Esophagus mucosa (tissue), 1 donor: ENCODE measurements around the gene SULT1C2. TPM values are rescaled to one million over a fixed set of nuclear protein-coding genes. Genes with fewer than 3 reads are reported as not detected.
"Not testable (repeated sequence)": the region's sequence is repeated elsewhere in the genome, so short reads cannot be mapped to it uniquely, and the experiment has no call there.

Source experiments
- ATAC-seq: fragments of 200-7000 bp; cut with Tn5 transposase; one replicate; pipeline ENCODE4 v1.9.1; 2020
- total RNA-seq: library from RNA; stranded (reverse); gene quantifications from one replicate; pipeline ENCODE4 v1.2.4, GENCODE V29; 2023
- donor health status: DM: yes; HTN: yes; CAD: no.

Gene SULT1C2
- total RNA-seq, 1 donor from 2014 or later = not detected

DNA sequence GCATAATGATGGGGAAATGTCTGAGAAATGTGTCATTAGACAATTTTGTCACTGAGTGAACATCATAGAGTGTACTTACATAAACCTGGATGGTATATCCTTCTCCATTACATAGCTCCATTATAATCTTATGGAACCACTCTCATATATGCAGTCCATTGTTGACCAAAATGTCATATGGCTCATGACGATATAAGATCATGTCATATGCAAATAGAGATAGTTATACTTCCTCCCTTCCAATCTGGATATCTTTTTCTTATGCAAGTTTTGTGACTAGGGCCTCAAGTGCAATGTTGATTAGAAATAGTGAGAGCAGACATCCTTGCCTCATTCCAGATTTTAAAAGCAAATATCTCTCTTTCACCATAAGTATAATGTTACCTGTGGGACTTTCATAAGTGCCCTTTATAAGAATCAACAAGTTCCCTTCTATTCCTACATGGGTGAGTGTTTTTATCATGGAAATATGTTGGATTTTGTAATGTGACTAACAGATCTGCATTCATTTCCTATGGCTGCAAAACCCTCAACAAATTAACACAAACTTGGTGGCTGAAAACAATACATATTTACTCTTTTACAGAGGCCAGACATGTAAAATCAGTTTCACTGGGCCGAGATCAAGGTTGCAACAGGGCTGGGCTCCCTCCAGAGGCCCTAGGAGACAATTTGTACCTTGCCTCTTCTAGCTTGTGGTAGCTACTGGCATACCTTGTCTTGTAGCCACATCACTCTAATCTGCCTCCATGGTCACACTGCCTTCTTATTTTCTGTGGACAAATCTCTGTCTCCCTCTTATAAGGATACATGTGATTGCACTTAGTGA lies 67.4 kb downstream of the SULT1C2 start:
- ATAC-seq = no peak

DNA sequence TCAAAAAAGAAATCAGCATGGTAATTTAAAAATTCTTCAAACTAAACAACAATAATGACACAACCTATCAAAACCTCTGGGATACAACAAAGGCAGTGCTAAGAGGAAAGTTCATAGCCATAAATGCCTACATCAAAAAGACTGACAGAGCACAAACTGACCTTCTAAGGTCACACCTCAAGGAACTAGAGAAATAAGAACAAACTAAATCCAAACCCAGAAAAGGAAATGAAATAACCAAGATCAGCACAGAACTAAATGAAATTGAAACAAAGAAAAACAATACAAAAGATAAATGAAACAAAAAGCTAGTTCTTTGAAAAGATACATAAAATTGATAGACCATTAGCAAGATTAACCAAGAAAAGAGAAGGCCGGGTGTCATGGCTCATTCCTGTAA lies 70.6 kb downstream of the SULT1C2 start:
- not testable (repeated sequence) for ATAC-seq

Other genes starting within 250 kb of the SULT1C2 start
- 0.68 TPM for gene SULT1C3, start 48.9 kb upstream of the SULT1C2 start, total RNA-seq
- 0.32 TPM for gene SULT1C4, start 89.1 kb downstream of the SULT1C2 start, total RNA-seq
- 11.0 TPM for gene GCC2, start 160.3 kb downstream of the SULT1C2 start, total RNA-seq
- gene LIMS1, start 245.6 kb downstream of the SULT1C2 start, total RNA-seq = 29.1 TPM